ENCODE results near the gene ABCC1.

ABCC1 gene

DNA sequence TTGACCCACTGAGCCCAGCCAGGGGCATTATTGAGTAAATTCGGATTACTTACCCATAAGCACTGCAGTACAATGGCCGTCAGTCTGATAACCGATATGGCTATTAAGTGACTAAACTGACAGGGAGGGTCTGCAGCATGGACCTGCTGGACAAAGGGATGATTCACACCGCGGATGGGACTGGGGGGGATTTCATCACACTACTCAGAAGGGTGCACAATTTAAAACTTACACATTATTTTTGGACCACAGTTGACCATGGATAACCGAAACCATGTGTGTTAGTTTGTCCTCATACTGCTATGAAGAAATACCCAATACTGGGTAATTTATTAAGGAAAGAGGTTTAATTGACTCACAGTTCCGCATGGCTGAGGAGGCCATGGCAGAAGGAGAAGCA is 167.4 kb downstream of the ABCC1 start:
- no peak for DNase-seq

GRCh38 chr16:16118337-16118736 is 168.9 kb downstream of the ABCC1 start:
- DNase-seq: no peak

DNA sequence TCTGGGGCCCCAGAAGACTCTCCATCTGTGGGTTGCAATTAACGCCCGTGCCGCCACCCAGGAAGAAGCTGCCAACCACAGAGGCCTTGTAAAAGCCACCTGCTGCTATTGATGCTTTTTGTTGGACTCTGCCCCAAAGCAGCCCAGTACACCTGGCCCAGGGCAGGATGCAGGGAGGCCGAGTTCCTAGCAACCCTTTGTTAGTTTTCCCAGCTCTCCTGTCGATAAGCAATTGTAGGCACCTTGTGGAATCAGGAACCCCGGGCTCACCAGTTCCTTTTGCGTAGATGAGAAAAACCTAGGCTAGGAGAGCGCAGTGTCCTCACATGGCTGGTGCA is 170.6 kb downstream of the ABCC1 start:
- DNase-seq: no peak

GRCh38 chr16:16120382-16121184 is 171.2 kb downstream of the ABCC1 start:
- DNase-seq: no peak

DNA sequence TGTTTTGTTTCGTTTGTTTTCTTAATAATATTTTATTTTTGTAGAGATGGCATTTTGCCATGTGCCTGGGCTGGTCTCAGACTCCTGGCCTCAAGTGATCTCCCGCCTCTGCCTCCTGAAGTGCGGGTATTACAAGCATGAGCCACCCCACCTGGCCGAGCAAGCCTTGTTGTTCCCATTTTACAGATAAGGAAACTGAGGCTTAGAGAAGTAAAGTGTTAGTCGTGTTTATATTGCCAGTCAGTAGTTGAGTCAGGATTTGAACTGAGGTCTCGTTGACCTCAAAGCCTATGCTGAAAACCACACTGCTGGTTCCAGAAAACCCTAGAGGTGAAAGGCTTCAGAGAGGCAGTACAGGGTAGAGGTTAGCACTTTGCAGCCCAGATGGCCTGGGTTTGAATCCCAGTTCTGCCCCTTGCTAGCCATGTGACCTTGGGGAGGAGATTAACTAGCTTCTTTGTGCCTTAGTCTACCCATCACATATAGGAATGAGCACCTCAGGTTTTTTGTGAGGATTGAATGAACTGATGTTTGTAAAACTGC is 171.8 kb downstream of the ABCC1 start:
- no peak for DNase-seq

DNA sequence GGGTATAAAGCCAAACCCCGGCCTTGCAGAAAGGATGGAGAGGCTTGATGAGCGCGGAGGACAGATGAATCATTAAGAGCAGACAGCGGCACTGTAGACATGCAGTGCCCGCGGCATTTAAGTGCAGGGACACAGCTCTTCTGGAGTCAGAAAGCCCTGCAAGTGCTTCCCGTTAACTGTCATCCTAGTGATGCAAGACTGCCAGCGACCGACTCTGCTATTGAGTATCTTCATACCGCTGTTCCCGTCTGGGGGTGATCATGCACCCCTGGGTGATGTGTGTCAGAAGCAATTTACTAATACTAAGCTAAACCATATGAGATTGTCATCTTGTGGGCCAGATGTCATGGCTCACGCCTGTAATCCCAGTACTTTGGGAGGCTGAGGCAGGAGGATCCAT is 172.8 kb downstream of the ABCC1 start:
- DNase-seq: no peak

DNA sequence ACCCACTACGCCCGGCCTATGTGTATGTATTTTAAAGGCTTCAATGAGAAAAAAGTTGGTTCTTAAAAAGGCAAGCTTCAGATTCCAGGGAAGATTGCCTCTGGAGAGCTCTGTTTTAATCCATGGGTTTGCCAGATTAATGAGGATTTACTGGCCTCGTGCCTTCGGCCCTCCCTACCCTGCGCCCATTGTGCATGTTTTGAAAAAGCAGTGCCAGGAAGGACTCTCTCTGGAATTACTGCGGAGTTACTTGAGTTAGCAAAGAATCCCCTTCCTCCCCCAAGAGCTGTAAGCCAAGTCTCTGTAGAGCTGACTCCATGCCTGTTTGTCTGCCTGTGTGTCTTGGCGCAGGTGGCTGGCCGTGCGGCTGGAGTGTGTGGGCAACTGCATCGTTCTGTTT is 175.0 kb downstream of the ABCC1 start:
- DNase-seq: no peak

DNA sequence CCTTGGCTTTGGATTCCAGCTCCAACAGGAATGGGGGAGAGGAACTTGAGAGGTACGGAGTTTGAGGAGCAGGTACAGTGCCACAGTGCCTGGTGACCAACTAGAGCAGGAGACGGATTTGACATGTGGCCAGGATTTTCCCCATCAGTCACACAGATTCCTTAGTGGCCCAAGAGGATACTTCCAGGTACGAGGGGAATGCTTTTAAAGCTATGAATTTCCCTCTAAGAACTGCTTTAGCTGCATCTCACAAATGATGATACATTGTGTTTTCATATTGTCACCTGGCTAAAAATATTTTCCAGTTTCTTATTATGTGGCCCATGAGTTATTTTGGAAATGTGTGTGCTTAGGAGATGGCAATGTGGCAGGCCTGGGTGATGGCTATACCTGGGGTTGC is 175.6 kb downstream of the ABCC1 start:
- no peak for DNase-seq

DNA sequence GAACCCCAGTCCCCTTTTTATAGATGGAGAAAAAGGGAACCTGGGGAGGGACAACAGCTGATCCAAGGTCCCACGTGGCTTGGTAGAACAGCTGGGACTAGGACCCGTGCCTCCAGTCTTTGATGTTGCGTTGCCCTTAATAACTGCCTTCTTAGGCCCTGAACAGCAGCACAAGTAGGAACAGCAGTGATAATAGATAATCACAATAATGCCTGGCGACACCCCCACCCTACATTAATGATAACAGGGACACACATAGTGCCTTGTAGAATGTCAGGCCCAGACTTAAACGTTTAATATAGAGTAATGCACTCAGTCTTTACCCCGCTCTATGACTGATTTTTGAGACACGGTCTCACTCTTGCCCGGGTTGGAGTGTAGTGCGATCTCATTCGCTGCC is 177.5 kb downstream of the ABCC1 start:
- DNase-seq: no peak

DNA sequence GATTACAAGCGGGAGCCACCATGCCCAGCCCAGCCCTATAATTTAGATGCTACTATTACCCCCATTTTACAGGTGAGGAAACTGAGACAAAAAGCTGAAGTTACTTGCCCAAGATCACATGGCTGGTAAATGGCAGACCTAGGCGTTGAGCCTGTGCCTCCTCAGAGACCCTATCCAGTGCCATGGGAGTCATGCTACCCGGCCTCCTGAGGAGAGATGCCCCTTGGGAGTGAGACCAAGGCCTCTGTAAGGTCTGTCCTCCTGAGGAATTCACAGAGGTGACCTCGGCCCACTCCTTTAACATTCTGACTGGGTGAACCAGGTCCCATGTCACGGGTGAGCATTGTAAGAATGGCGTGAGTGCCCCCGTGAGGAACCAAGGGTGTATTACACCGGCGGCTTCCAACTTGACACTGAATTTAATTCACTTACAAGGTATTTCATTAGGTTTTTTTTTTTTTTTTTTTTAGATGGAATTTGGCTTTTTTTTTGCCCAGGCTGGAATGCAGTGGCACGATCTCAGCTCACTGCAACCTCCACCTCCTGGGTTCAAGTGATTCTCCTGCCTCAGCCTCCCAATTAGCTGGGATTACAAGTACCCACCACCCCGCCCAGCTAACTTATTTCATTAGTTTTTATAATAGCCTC is 178.2 kb downstream of the ABCC1 start:
- DNase-seq: peak; percentile 47

DNA sequence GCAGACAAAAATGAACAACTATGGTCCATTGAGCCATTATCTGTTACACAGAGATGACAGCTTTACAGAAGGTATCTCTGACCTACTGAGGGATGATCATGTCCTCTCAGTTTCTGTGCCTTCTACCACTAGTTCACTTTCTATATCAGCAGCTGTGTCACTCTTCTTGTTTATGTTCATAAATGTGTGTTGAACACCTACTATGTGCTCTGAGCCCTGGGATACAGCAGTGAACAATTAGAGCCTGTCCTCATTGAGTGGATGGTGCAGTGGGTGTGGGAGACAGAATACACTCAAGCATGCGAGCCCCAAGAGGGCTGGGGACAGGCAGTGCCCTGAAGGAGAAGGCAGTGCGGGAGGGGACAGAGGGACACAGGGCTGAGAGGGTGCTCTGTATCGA is 181.8 kb downstream of the ABCC1 start:
- no peak for DNase-seq

GRCh38 chr16:16131659-16132058 is 182.2 kb downstream of the ABCC1 start:
- DNase-seq: no peak

DNA sequence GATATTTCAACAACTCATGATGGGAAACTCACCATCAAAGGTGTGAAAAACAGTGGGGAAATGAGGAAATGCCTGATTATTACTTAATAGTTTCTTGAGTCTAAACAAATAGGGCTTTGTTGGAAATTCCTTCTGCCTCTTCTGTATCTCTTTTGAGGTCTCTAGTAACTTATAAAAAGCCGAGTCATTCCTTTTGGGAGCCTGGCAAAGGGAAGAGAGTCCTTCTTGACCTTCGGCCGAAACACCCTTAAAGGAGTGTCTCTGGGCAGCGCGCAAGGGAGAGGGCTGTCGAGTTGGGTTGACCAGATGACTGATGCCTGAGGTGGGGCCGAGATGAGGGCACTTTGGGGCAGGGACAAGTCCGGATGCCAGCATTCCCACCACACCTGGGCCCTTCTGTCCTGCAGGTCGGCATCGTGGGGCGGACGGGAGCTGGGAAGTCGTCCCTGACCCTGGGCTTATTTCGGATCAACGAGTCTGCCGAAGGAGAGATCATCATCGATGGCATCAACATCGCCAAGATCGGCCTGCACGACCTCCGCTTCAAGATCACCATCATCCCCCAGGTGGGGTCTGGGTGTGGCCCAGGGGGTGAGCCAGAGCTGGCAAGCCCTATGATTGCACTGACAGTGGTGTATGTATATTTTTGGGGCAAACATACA is 184.7 kb downstream of the ABCC1 start:
- no peak for DNase-seq

GRCh38 chr16:16136588-16136987 is 187.2 kb downstream of the ABCC1 start:
- DNase-seq: no peak

DNA sequence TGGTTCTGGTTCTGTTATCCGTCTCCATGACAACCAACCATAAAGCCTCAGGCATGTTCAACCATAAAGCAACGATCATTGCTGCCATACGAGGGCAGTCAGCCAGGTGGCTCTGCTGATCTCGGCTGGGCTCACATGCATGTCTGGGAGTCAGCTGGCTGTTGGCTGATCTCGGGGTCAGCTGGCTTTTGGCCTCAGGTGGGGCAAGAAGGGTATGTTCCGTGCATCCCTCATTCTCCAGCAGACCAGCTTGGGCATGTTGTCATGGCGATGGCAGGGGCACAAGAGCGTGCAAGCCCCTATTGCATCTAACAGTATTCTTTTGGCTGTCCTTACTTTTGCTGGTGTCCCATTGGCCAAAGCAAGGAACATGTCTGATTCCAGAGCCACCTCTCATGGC is 187.7 kb downstream of the ABCC1 start:
- no peak for DNase-seq

DNA sequence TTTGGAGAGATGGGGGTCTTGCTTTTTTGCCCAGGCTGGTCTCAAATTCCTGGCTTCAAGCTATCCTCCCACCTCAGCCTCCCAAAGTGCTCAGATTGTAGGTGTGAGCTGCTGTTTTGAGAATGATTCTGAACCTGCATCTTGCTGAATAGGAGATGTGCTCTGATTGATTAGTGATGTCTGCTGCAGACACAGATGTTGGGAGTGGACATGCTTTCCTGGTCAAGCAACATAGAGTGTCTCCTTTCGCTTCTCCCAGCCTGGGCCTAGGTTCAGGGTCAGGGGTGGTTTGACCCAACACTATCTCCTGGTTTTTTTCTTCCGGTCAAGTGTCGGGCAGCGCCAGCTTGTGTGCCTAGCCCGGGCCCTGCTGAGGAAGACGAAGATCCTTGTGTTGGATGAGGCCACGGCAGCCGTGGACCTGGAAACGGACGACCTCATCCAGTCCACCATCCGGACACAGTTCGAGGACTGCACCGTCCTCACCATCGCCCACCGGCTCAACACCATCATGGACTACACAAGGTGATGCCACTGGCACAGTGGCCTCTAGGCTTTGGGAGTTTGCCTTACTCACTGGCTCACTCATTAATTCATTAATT is 188.7 kb downstream of the ABCC1 start:
- no peak for DNase-seq

DNA sequence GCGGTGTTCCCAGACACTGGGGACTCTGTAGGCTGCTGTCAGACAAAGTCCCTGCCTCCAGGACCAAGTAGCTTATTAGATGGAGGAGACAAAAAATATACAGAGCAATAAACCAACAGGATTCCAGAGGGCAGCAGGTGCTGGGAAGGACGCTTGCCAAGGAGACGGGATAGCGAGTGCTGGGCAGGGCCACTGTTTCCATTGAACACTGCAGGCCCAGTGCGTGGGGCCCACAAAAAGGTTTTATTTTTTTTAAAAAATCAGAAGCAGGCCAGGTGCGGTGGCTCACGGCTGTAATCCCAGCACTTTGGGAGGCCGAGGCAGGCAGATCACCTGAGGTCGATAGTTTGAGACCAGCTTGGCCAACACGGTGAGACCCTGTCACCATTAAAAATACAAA is 189.6 kb downstream of the ABCC1 start:
- no peak for DNase-seq

- no peak for DNase-seq
These were observed 190.4 kb downstream of the ABCC1 start for GRCh38 chr16:16139806-16140205.

GRCh38 chr16:16140537-16140936 is 191.1 kb downstream of the ABCC1 start:
- DNase-seq: no peak

DNA sequence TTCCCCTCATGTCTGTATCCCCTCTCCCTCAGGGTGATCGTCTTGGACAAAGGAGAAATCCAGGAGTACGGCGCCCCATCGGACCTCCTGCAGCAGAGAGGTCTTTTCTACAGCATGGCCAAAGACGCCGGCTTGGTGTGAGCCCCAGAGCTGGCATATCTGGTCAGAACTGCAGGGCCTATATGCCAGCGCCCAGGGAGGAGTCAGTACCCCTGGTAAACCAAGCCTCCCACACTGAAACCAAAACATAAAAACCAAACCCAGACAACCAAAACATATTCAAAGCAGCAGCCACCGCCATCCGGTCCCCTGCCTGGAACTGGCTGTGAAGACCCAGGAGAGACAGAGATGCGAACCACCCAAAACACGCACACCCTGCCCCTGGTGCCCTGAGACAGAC is 191.7 kb downstream of the ABCC1 start:
- no peak for DNase-seq

- no peak for DNase-seq
These were observed 192.5 kb downstream of the ABCC1 start for GRCh38 chr16:16141784-16142396.

DNA sequence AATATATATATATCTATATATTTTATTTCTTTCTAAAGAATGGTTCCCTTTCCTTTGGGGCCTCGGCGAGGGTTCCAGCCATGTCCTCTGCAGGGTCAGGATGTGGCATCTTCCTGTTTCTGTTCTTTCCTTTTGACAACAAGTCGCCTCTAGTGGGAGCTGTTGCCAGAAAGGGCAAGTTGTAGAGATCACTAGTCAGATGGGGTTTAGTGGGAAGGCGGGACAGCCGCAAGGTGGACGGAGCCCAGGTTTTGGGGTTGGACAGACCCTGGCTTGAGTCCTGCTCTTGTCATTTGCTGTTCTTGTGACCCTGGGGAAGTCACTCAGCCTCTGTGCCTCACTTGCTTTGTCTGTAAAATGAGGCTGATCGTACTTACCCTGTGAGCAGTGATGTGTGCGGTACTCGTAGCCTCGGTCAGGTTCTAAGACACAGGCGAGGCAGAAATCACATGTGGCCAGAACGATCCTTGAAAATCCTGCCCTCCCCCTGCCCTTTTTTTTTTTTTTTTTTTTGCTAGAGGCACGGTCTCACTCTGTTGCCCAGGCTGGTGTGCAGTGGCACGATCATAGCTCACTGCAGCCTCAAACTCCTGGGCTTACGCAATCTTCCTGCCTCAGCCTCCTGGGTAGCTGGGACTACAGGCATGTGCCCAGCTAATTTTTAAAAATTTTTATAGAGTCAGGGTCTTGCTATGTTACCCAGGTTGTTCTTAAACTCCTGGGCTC is 193.8 kb downstream of the ABCC1 start:
- DNase-seq: no peak
